Thyroid gland (tissue), 4 donors: ENCODE results near the gene ANXA6. TPM values are rescaled to one million over a fixed set of nuclear protein-coding genes. Genes with fewer than 3 reads are reported as not detected.

Experiments used
- DNase-seq, 2 donors: peaks; one replicate each; pipeline ENCODE4 v3.0.0-alpha.2; 2019
- H3K27ac ChIP-seq, 3 donors: fragments of 200-600 bp; sonication (generic); 1 replicate in 2 of 3; 2 replicates in 1 of 3; pipeline ENCODE4 v1.5.1; 2016 to 2019; ENCODE audit warnings: mild to moderate bottlenecking in 1 of 3, moderate library complexity in 1 of 3
- H3K27me3 ChIP-seq: fragments of 200-600 bp; sonication (generic); one replicate; pipeline ENCODE4 v1.5.1; 2019
- H3K36me3 ChIP-seq, 2 donors: fragments of 200-600 bp; sonication (generic); one replicate each; pipeline ENCODE4 v1.5.1; 2016 to 2019
- H3K4me1 ChIP-seq, 2 donors: fragments of 200-600 bp; sonication (generic); one replicate each; pipeline ENCODE4 v1.5.1; 2017 to 2019
- H3K4me3 ChIP-seq, 3 donors: fragments of 200-600 bp; sonication (generic); replicated peaks in 1 of 3; 1 replicate in 2 of 3; 2 replicates in 1 of 3; pipeline ENCODE4 v1.5.1; 2016; ENCODE audit warnings: mild to moderate bottlenecking in 1 of 3
- H3K9me3 ChIP-seq: fragments of 200-600 bp; sonication (generic); one replicate; pipeline ENCODE4 v1.5.1; 2017
- CTCF ChIP-seq, 6 experiments: fragments of 200-600 bp in 3 of 6; fragments of 450-650 bp in 3 of 6; sonication (generic) in 3 of 6; IDR thresholded peaks; one replicate each; pipeline ENCODE4 v1.5.1; 2016 to 2019; ENCODE audit warnings: antibody characterized with exemption in 6 of 6, mild to moderate bottlenecking in 2 of 6, inconsistent platforms in 1 of 6, moderate library complexity in 1 of 6
- POLR2A ChIP-seq, 2 donors: fragments of 450-650 bp; IDR thresholded peaks; one replicate each; pipeline ENCODE4 v1.6.1; 2017; ENCODE audit warnings: antibody characterized with exemption in 2 of 2, mild to moderate bottlenecking in 2 of 2, moderate library complexity in 1 of 2
- WGBS, 2 donors: methylation state at CpG; one replicate each; pipeline ENCODE4 v1.1.5; 2017; 5-methylcytosine and 5-hydroxymethylcytosine counted together
- intact Hi-C: fragments of 100-400 bp; cut with DNase I; formaldehyde crosslinking; loops from one replicate; pipeline ENCODE4 v1.15.1; 2023
- total RNA-seq, 4 donors: library from RNA; depleted of rRNA; stranded (reverse); fragments of >200 nt; gene quantifications; one replicate each; pipeline ENCODE4 v1.2.3, GENCODE V29; 2016

ANXA6 gene
- total RNA-seq, 4 donors from 2014 or later = 122 to 283 (median 180) TPM

GRCh38 chr5:151153300-151153699 lies 4.3 kb downstream of the ANXA6 start:
- intact Hi-C loops = no loop called here
- DNase-seq = no peak
- Histone ChIP-seq H3K4me1 (peaks cover 29 to 48% of the 10 kb centered on the region in 2 donors), H3K36me3 (no peaks in the 10 kb centered on the region), H3K4me3 (no peak overlapping the region), H3K27me3 (no peaks in the 10 kb centered on the region), H3K9me3 (no peaks in the 10 kb centered on the region), H3K27ac (no peak overlapping the region)
- no peak for TF ChIP-seq CTCF (IDR thresholded peaks at IDR 0.05)
- no peak for TF ChIP-seq POLR2A (IDR thresholded peaks at IDR 0.05)
- 83 to 92% methylated on average over 3 of the region's 3 CpGs for WGBS, 2 donors

- DNase-seq = no peak
These were observed 5.8 kb downstream of the ANXA6 start for GRCh38 chr5:151151793-151152192.

GRCh38 chr5:151151263-151151660 lies 6.3 kb downstream of the ANXA6 start:
- Histone ChIP-seq H3K36me3 (peaks cover 0 to 8% of the 10 kb centered on the region in 2 donors), H3K27me3 (no peaks in the 10 kb centered on the region), H3K4me3 (no peak overlapping the region), H3K4me1 (peaks cover 28 to 47% of the 10 kb centered on the region in 2 donors), H3K9me3 (no peaks in the 10 kb centered on the region), H3K27ac (peak overlapping the region in 2 of 3 donors; percentile 39 to 62)
- intact Hi-C loops = no loop called here
- WGBS, 2 donors = 39 to 48% methylated on average over 2 of the region's 2 CpGs
- no peak for TF ChIP-seq CTCF (IDR thresholded peaks at IDR 0.05)
- no peak for TF ChIP-seq POLR2A (IDR thresholded peaks at IDR 0.05)
- no peak for DNase-seq

More at GRCh38 chr5:151151793-151152192, 5.8 kb downstream of the ANXA6 start:
- Histone ChIP-seq H3K4me3 (no peak overlapping the region), H3K27ac (peak overlapping the region in 2 of 3 donors; percentile 39 to 62), H3K9me3 (no peaks in the 10 kb centered on the region), H3K27me3 (no peaks in the 10 kb centered on the region), H3K4me1 (peaks cover 29 to 49% of the 10 kb centered on the region in 2 donors), H3K36me3 (peaks cover 0 to 4% of the 10 kb centered on the region in 2 donors)
- TF ChIP-seq POLR2A (IDR thresholded peaks at IDR 0.05) (no peak), CTCF (IDR thresholded peaks at IDR 0.05) (no peak)
- intact Hi-C loops = no loop called here
- 73 to 83% methylated on average over 5 of the region's 5 CpGs for WGBS, 2 donors

GRCh38 chr5:151150471-151151262 lies 6.9 kb downstream of the ANXA6 start:
- 42 to 51% methylated on average over 5 of the region's 5 CpGs for WGBS, 2 donors

More at GRCh38 chr5:151150471-151151262, 6.9 kb downstream of the ANXA6 start:
- H3K27ac ChIP-seq = peak overlapping the region in 2 of 3 donors; percentile 39 to 62
- no peaks in the 10 kb centered on the region for H3K9me3 ChIP-seq
- peaks cover 0 to 8% of the 10 kb centered on the region in 2 donors for H3K36me3 ChIP-seq
- TF ChIP-seq CTCF (IDR thresholded peaks at IDR 0.05) (no peak), POLR2A (IDR thresholded peaks at IDR 0.05) (no peak)
- DNase-seq = peak; percentile 60 to 65
- intact Hi-C loops = no loop called here
- peaks cover 22 to 44% of the 10 kb centered on the region in 2 donors for H3K4me1 ChIP-seq
- no peak overlapping the region for H3K4me3 ChIP-seq
- no peaks in the 10 kb centered on the region for H3K27me3 ChIP-seq
